ENCODE measurements around the gene TMEM143.
"Not testable (repeated sequence)": the region's sequence is repeated elsewhere in the genome, so short reads cannot be mapped to it uniquely, and the experiment has no call there.

The TMEM143 gene

GRCh38 chr19:48394331-48395169 lies 30.8 kb upstream of the TMEM143 start:
- peaks cover 8% of the 10 kb centered on the region for H3K4me1 ChIP-seq (ENCODE audit: insufficient read depth, low read length, poor library complexity, severe bottlenecking)
- H3K9me2 ChIP-seq (replicated peaks; ENCODE audit: low read depth, low read length): no peaks in the 10 kb centered on the region
- TF ChIP-seq CTCF (conservative IDR thresholded peaks at IDR 0.05; ENCODE audit: low read length) (no peak), EZH2phosphoT487 (IDR thresholded peaks at IDR 0.05; ENCODE audit: borderline replicate concordance) (no peak)
- no peaks in the 10 kb centered on the region for H3F3A ChIP-seq (ENCODE audit: low read depth)
- H2AFZ ChIP-seq (ENCODE audit: low read length): no peak overlapping the region
- H3K27me3 ChIP-seq (ENCODE audit: insufficient read depth, low read length, poor library complexity, severe bottlenecking): no peaks in the 10 kb centered on the region
- no peak overlapping the region for H3K4me2 ChIP-seq (ENCODE audit: low read depth, low read length, poor library complexity, severe bottlenecking)
- H3K79me2 ChIP-seq (ENCODE audit: insufficient read depth, low read length): peaks cover 19% of the 10 kb centered on the region
- no peak overlapping the region for H3K4me3 ChIP-seq (ENCODE audit: low read length, poor library complexity, severe bottlenecking)
- H4K20me1 ChIP-seq (ENCODE audit: insufficient read depth, low read length, poor library complexity, severe bottlenecking): peaks cover 8% of the 10 kb centered on the region
- no peaks in the 10 kb centered on the region for H3K9me3 ChIP-seq (ENCODE audit: insufficient read depth, low read depth, low read length)
- no peak overlapping the region for H3K9ac ChIP-seq (ENCODE audit: low read depth, low read length, poor library complexity, severe bottlenecking)
- no peaks in the 10 kb centered on the region for H3K36me3 ChIP-seq (ENCODE audit: insufficient read depth, low read length)

- TF ChIP-seq CTCF (conservative IDR thresholded peaks at IDR 0.05; ENCODE audit: low read length) (0 out of 2 replicates have a peak, but pooled peaks have one; percentile 19), EZH2phosphoT487 (IDR thresholded peaks at IDR 0.05; ENCODE audit: borderline replicate concordance) (no peak)
- H3K4me3 ChIP-seq (ENCODE audit: low read length, poor library complexity, severe bottlenecking): peak within 1 kb of the TSS; percentile 40
- no peak within 1 kb of the TSS for H3K9ac ChIP-seq (ENCODE audit: low read depth, low read length, poor library complexity, severe bottlenecking)
- no peaks in the 10 kb centered on the region for H3K27me3 ChIP-seq (ENCODE audit: insufficient read depth, low read length, poor library complexity, severe bottlenecking)
- peaks cover 4% of the 10 kb centered on the region; the same call in 1 of the 2 replicates for H3K36me3 ChIP-seq (ENCODE audit: insufficient read depth, low read length)
- H2AFZ ChIP-seq (ENCODE audit: low read length): peak within 1 kb of the TSS; percentile 59
- H3K9me3 ChIP-seq (ENCODE audit: insufficient read depth, low read depth, low read length): no peaks in the 10 kb centered on the region
- H3K79me2 ChIP-seq (ENCODE audit: insufficient read depth, low read length): peaks cover 26% of the 10 kb centered on the region
- H3K4me2 ChIP-seq (ENCODE audit: low read depth, low read length, poor library complexity, severe bottlenecking): peak within 1 kb of the TSS; percentile 53
- peaks cover 12% of the 10 kb centered on the region for H4K20me1 ChIP-seq (ENCODE audit: insufficient read depth, low read length, poor library complexity, severe bottlenecking)
- no peaks in the 10 kb centered on the region for H3F3A ChIP-seq (ENCODE audit: low read depth)
- H3K9me2 ChIP-seq (replicated peaks; ENCODE audit: low read depth, low read length): no peaks in the 10 kb centered on the region
- H3K4me1 ChIP-seq (ENCODE audit: insufficient read depth, low read length, poor library complexity, severe bottlenecking): peaks cover 11% of the 10 kb centered on the region
Observed at GRCh38 chr19:48393559-48394330, 30.0 kb upstream of the TMEM143 start, which contains the start of gene GRIN2D. Gene GRIN2D, plus strand, starts transcription at chr19:48393668. Its CDS starts 4,725 bp downstream, at chr19:48398393.

- Histone ChIP-seq H3K4me2 (ENCODE audit: low read depth, low read length, poor library complexity, severe bottlenecking) (peak overlapping the region; percentile 53), H3K9me3 (ENCODE audit: insufficient read depth, low read depth, low read length) (no peaks in the 10 kb centered on the region), H3K79me2 (ENCODE audit: insufficient read depth, low read length) (peaks cover 34% of the 10 kb centered on the region), H3K36me3 (ENCODE audit: insufficient read depth, low read length) (peaks cover 4% of the 10 kb centered on the region; the same call in 1 of the 2 replicates), H3K9me2 (replicated peaks; ENCODE audit: low read depth, low read length) (no peaks in the 10 kb centered on the region), H4K20me1 (ENCODE audit: insufficient read depth, low read length, poor library complexity, severe bottlenecking) (peaks cover 12% of the 10 kb centered on the region), H2AFZ (ENCODE audit: low read length) (peak overlapping the region; percentile 59; the same call in 1 of the 2 replicates), H3K27me3 (ENCODE audit: insufficient read depth, low read length, poor library complexity, severe bottlenecking) (no peaks in the 10 kb centered on the region), H3K4me1 (ENCODE audit: insufficient read depth, low read length, poor library complexity, severe bottlenecking) (peaks cover 11% of the 10 kb centered on the region), H3F3A (ENCODE audit: low read depth) (no peaks in the 10 kb centered on the region), H3K9ac (ENCODE audit: low read depth, low read length, poor library complexity, severe bottlenecking) (no peak overlapping the region), H3K4me3 (ENCODE audit: low read length, poor library complexity, severe bottlenecking) (peak overlapping the region; percentile 40)
- TF ChIP-seq CTCF (conservative IDR thresholded peaks at IDR 0.05; ENCODE audit: low read length): no peak
Observed at GRCh38 chr19:48392860-48393558, 29.3 kb upstream of the TMEM143 start.

GRCh38 chr19:48392006-48392344 lies 28.2 kb upstream of the TMEM143 start:
- Histone ChIP-seq H4K20me1 (ENCODE audit: insufficient read depth, low read length, poor library complexity, severe bottlenecking) (peaks cover 12% of the 10 kb centered on the region), H3K9ac (ENCODE audit: low read depth, low read length, poor library complexity, severe bottlenecking) (peak overlapping the region; percentile 98), H3K4me1 (ENCODE audit: insufficient read depth, low read length, poor library complexity, severe bottlenecking) (peaks cover 11% of the 10 kb centered on the region), H3K4me2 (ENCODE audit: low read depth, low read length, poor library complexity, severe bottlenecking) (peak overlapping the region; percentile 99), H3K79me2 (ENCODE audit: insufficient read depth, low read length) (peaks cover 38% of the 10 kb centered on the region), H3K4me3 (ENCODE audit: low read length, poor library complexity, severe bottlenecking) (peak overlapping the region; percentile 90), H2AFZ (ENCODE audit: low read length) (peak overlapping the region; percentile 91; the same call in 1 of the 2 replicates)
- not testable (repeated sequence) for H3K9me3 ChIP-seq (ENCODE audit: insufficient read depth, low read depth, low read length); H3K9me2 ChIP-seq (replicated peaks; ENCODE audit: low read depth, low read length); H3K27me3 ChIP-seq (ENCODE audit: insufficient read depth, low read length, poor library complexity, severe bottlenecking); H3K36me3 ChIP-seq (ENCODE audit: insufficient read depth, low read length); H3F3A ChIP-seq (ENCODE audit: low read depth)

Data from Loucy (cell line).